Esophagus squamous epithelium (tissue), 5 donors: ENCODE results near the gene GALNT7. TPM values are rescaled to one million over a fixed set of nuclear protein-coding genes. Genes with fewer than 3 reads are reported as not detected.

ENCODE experiments used
- DNase-seq: peaks from one replicate; lab custom pipeline; 2025; lab: John Stamatoyannopoulos, UW
- H3K27ac ChIP-seq, 4 donors: fragments of 200-600 bp; sonication (generic); one replicate each; pipeline ENCODE4 v1.5.1; 2016 to 2019; ENCODE audit warnings: mild to moderate bottlenecking in 1 of 4
- H3K27me3 ChIP-seq, 4 donors: fragments of 200-600 bp; sonication (generic); 1 replicate in 3 of 4; 2 replicates in 1 of 4; pipeline versions ENCODE4 v1.5.1 to v1.6.0; 2017 to 2021; ENCODE audit warnings: antibody characterized with exemption in 1 of 4
- H3K36me3 ChIP-seq, 3 donors: fragments of 200-600 bp; sonication (generic); one replicate each; pipeline ENCODE4 v1.5.1; 2016 to 2019
- H3K4me1 ChIP-seq, 3 donors: fragments of 200-600 bp; sonication (generic); one replicate each; pipeline ENCODE4 v1.5.1; 2017 to 2019
- H3K4me3 ChIP-seq, 4 donors: fragments of 200-600 bp; sonication (generic); 1 replicate in 3 of 4; 2 replicates in 1 of 4; pipeline ENCODE4 v1.5.1; 2016 to 2019; ENCODE audit warnings: mild to moderate bottlenecking in 2 of 4, moderate library complexity in 1 of 4
- H3K9me3 ChIP-seq, 3 donors: fragments of 200-600 bp; sonication (generic); one replicate each; pipeline ENCODE4 v1.5.1; 2016 to 2019
- CTCF ChIP-seq, 6 experiments: fragments of 450-650 bp in 4 of 6; fragments of 200-600 bp in 2 of 6; sonication (generic) in 2 of 6; IDR thresholded peaks; one replicate each; pipeline ENCODE4 v1.5.1; 2016 to 2019; ENCODE audit warnings: antibody characterized with exemption in 6 of 6, mild to moderate bottlenecking in 4 of 6, moderate library complexity in 4 of 6
- POLR2A ChIP-seq, 4 donors: fragments of 450-650 bp; IDR thresholded peaks; one replicate each; pipeline ENCODE4 v1.6.1; 2017; ENCODE audit warnings: antibody characterized with exemption in 4 of 4, mild to moderate bottlenecking in 4 of 4, moderate library complexity in 3 of 4
- WGBS, 2 donors: methylation state at CpG; one replicate each; pipeline ENCODE4 v1.1.5; 2018; 5-methylcytosine and 5-hydroxymethylcytosine counted together
- intact Hi-C: fragments of 100-400 bp; cut with DNase I; formaldehyde crosslinking; loops from one replicate; pipeline ENCODE4 v1.15.0; 2022
- total RNA-seq, 4 donors: library from RNA; depleted of rRNA; stranded (reverse); fragments of >200 nt; gene quantifications; one replicate each; pipeline ENCODE4 v1.1.0, GENCODE V29; 2016
- donor health status: DM: yes; HTN: yes; CAD: no.

GALNT7 gene
- total RNA-seq, 4 donors from 2014 or later = 17.9 to 33.8 (median 23.6) TPM

DNA sequence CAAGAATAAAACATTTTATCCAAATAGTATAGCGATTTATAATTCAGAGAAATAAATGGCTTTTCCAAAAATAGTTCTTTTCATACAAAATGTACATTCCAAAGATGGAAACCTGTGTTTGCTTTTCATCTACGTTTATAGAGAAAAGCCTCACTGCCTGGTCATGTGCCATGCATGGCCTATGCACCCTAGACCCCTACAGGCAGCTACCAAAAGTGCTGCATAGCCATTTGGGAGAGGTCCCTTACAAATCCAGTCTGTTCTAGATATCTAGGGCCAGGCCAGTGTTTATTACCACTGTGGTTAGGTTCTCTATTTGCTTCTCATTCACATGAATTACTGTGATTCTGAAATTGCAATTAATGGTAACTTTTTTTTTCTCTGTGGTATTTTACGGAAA is 148.4 kb downstream of the GALNT7 start:
- DNase-seq = no peak
- no peaks in the 10 kb centered on the region for H3K27me3 ChIP-seq
- H3K4me1 ChIP-seq = peaks cover 0 to 10% (median 0%) of the 10 kb centered on the region in 3 donors
- TF ChIP-seq CTCF (IDR thresholded peaks at IDR 0.05) (peak in 1 of 6 experiments; percentile 10), POLR2A (IDR thresholded peaks at IDR 0.05) (no peak)
- no peak overlapping the region for H3K27ac ChIP-seq
- no peak overlapping the region for H3K4me3 ChIP-seq
- intact Hi-C loops = loop anchor here (5.0 to 10.0 kb wide), 2 partner anchors 100 to 188 kb away; no protein-coding TSS in a partner anchor
- peaks cover 0 to 70% (median 0%) of the 10 kb centered on the region in 3 donors for H3K36me3 ChIP-seq
- 75 to 84% methylated on average over 3 of the region's 3 CpGs for WGBS, 2 donors
- no peaks in the 10 kb centered on the region for H3K9me3 ChIP-seq

- TF ChIP-seq POLR2A (IDR thresholded peaks at IDR 0.05) (no peak), CTCF (IDR thresholded peaks at IDR 0.05) (no peak)
- H3K4me1 ChIP-seq = peaks cover 0 to 10% (median 0%) of the 10 kb centered on the region in 3 donors
- DNase-seq = no peak
- intact Hi-C loops = loop anchor here (5.0 to 10.0 kb wide), 2 partner anchors 99 to 187 kb away; no protein-coding TSS in a partner anchor
- no peak overlapping the region for H3K4me3 ChIP-seq
- H3K36me3 ChIP-seq = peaks cover 0 to 67% (median 0%) of the 10 kb centered on the region in 3 donors
- no peaks in the 10 kb centered on the region for H3K9me3 ChIP-seq
- H3K27me3 ChIP-seq = no peaks in the 10 kb centered on the region
- H3K27ac ChIP-seq = no peak overlapping the region
These were observed 149.6 kb downstream of the GALNT7 start for GRCh38 chr4:173318240-173318639.

DNA sequence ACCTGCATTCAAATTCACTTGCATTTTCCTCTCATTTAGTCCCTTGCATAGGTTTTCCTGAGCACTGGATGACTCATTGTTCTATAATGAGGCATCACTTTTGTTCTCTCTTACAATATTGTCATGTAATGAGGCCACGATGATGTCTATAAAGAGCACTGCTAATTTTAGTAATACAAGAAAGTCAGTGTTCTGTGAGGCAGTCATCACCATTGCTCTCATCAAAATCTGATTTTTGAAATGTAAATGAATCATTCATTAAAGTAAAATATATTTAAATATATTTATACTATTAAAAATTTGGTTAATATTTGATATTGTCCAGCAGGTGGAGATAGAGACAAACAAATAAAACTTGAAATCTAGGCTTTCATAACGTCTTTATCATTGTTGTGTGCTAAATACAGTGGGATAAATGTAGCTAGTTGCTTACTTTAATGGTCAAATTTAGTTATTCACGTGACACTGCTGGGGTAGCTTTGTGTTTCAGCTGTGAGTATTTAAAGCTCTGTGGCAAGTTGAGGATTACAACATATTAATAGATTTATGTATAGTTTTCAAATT is 150.1 kb downstream of the GALNT7 start:
- DNase-seq = no peak
- 7% methylated on average over 3 of the region's 3 CpGs for WGBS, 2 donors
- peaks cover 0 to 10% (median 0%) of the 10 kb centered on the region in 3 donors for H3K4me1 ChIP-seq
- H3K9me3 ChIP-seq = no peaks in the 10 kb centered on the region
- no peak overlapping the region for H3K4me3 ChIP-seq
- TF ChIP-seq POLR2A (IDR thresholded peaks at IDR 0.05) (no peak), CTCF (IDR thresholded peaks at IDR 0.05) (peak in 4 of 6 experiments; percentile 3 to 45 (median 39))
- no peak overlapping the region for H3K27ac ChIP-seq
- peaks cover 0 to 67% (median 0%) of the 10 kb centered on the region in 3 donors for H3K36me3 ChIP-seq
- H3K27me3 ChIP-seq = no peaks in the 10 kb centered on the region
- intact Hi-C loops = loop anchor here (5.0 to 10.0 kb wide), 2 partner anchors 99 to 186 kb away; no protein-coding TSS in a partner anchor

DNA sequence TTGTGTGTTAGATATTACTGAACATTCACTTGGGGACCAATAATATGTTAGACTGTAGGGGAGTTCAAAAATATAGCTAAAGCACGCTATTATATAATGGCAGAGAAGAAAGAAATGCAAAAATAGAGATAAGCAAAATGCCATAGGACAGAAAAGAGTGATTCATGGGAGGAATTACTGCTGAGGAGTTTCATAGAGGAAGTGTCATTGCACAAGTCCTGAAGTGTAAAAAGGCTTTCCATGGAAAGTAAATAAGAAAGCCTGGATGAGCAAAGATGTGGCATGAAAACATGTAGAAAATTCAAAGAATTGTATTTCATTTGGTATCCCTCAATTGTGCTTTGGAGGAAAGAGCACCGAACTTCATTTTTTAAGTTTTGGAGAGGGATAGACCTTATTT is 151.1 kb downstream of the GALNT7 start:
- Histone ChIP-seq H3K27ac (no peak overlapping the region), H3K4me3 (no peak overlapping the region), H3K27me3 (no peaks in the 10 kb centered on the region), H3K36me3 (peaks cover 0 to 59% (median 0%) of the 10 kb centered on the region in 3 donors), H3K9me3 (no peaks in the 10 kb centered on the region), H3K4me1 (peaks cover 0 to 10% (median 0%) of the 10 kb centered on the region in 3 donors)
- intact Hi-C loops = loop anchor here (5.0 to 10.0 kb wide), 2 partner anchors 98 to 185 kb away; no protein-coding TSS in a partner anchor
- no peak for DNase-seq
- TF ChIP-seq CTCF (IDR thresholded peaks at IDR 0.05) (no peak), POLR2A (IDR thresholded peaks at IDR 0.05) (no peak)
- WGBS, 2 donors = 81 to 88% methylated on average over 2 of the region's 2 CpGs

DNA sequence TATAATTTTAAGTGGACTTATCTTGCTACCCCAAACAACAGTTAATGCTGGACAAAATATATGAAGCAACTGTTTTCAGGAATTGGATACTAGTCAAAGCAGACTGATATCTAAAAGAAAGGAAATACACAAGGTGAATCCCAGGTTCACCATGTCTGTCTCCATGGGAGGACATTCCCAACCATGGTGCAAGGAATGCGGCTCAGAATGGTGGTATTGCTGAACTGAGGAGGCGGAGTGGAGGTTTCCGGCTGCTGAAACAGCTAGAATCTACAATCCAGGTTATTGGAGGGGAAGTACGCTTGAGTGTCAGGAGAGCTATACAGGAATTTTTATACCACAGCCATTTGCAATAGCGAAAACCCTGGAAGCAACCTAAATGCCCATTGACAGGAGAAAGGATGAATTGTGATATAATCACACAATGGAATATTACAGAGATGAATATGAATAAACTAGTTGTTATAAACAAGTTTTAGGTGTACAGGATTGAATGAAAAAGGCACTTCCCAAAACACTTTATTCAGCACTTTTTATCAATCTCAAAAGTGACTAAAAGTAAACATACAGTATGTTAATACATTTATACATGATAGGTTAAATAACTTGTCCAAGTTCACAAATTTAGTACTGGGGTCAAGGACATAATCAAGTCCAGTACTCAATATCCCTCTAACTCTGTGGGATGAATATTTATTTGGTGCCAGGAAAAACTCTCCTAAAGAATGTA is 156.6 kb downstream of the GALNT7 start:
- H3K27me3 ChIP-seq = no peaks in the 10 kb centered on the region
- 95 to 96% methylated on average over 5 of the region's 5 CpGs for WGBS, 2 donors
- H3K9me3 ChIP-seq = no peaks in the 10 kb centered on the region
- DNase-seq = no peak
- H3K4me3 ChIP-seq = no peak overlapping the region
- intact Hi-C loops = no loop called here
- TF ChIP-seq CTCF (IDR thresholded peaks at IDR 0.05) = no peak
- no peak for TF ChIP-seq POLR2A (IDR thresholded peaks at IDR 0.05)
- H3K27ac ChIP-seq = no peak overlapping the region
- H3K36me3 ChIP-seq = peaks cover 0 to 80% (median 7%) of the 10 kb centered on the region in 3 donors
- no peaks in the 10 kb centered on the region for H3K4me1 ChIP-seq
